GM12801 (cell line): ENCODE measurements around the gene MB.

Source experiments
- CTCF ChIP-seq: IDR thresholded peaks from one replicate; pipeline ENCODE4 v1.5.1; 2011; ENCODE audit warnings: control low read depth; ENCODE audit not compliant: insufficient read length; ENCODE audit errors: extremely low read depth

The MB gene

GRCh38 chr22:35628732-35629131 lies 11.6 kb upstream of the MB start:
- no peak for TF ChIP-seq CTCF

GRCh38 chr22:35627267-35628041 lies 10.3 kb upstream of the MB start:
- TF ChIP-seq CTCF, result no peak

GRCh38 chr22:35625763-35626432 lies 8.8 kb upstream of the MB start:
- no peak for TF ChIP-seq CTCF

- TF ChIP-seq CTCF, result no peak
Observed at GRCh38 chr22:35624547-35624946, 7.4 kb upstream of the MB start.

GRCh38 chr22:35622191-35622913 lies 5.2 kb upstream of the MB start:
- TF ChIP-seq CTCF, result no peak

- no peak for TF ChIP-seq CTCF
Observed at GRCh38 chr22:35621451-35621850, 4.3 kb upstream of the MB start.

- TF ChIP-seq CTCF, result no peak
Observed at GRCh38 chr22:35620624-35621251, 3.6 kb upstream of the MB start.
